Measurements from ENCODE around the gene CHEK2. TPM values are rescaled to one million over a fixed set of nuclear protein-coding genes. Genes with fewer than 3 reads are reported as not detected.
A peak's percentile ranks its signal among the peaks of the same experiment; 100 is the strongest.

CHEK2 gene
- total RNA-seq, result 1 to 10 TPM in 5 of 6 donors, under 1 TPM in 1; 0.83 to 4.6 (median 2.3) TPM
- 1 to 10 TPM; 3.2 to 4.0 TPM for polyA plus RNA-seq

- H3K9me3 ChIP-seq, result no peaks in the 10 kb centered on the region
- peak; percentile 90 to 99 (median 98) for DNase-seq
- H3K4me3 ChIP-seq, result peak within 1 kb of the TSS; percentile 71 to 97 (median 96)
- FAIRE-seq, result peak; percentile 84
- TF ChIP-seq CTCF (IDR thresholded peaks at IDR 0.05), result no peak
- intact Hi-C loops (cut with DNase I), result no loop called here
- H3K36me3 ChIP-seq, result peaks cover 0 to 18% (median 6%) of the 10 kb centered on the region in 3 donors
- peaks cover 0 to 7% (median 4%) of the 10 kb centered on the region in 3 donors for H3K4me1 ChIP-seq
- no peaks in the 10 kb centered on the region for H3K27me3 ChIP-seq
- 0% methylated on average over 54 of the region's 54 CpGs for WGBS, 2 donors
- H3K27ac ChIP-seq, result peak within 1 kb of the TSS; percentile 77 to 98 (median 97)
- ATAC-seq, result peak; percentile 95 to 98 (median 98)
These were observed at the start of gene CHEK2, which contains the start of gene HSCB for GRCh38 chr22:28741785-28742561. TSS of gene CHEK2 (minus strand) at chr22:28741820. CDS start at chr22:28734721, 7,099 bp downstream. TSS of gene HSCB (plus strand) at chr22:28742039. CDS start at chr22:28742096, 57 bp downstream.

GRCh38 chr22:28791124-28791523 is 49.5 kb upstream of the CHEK2 start:
- peaks cover 0 to 35% (median 32%) of the 10 kb centered on the region in 3 donors for H3K36me3 ChIP-seq
- WGBS, 2 donors, result 76 to 78% methylated on average over 5 of the region's 5 CpGs
- intact Hi-C loops (cut with DNase I), result no loop called here
- H3K4me3 ChIP-seq, result no peak overlapping the region
- DNase-seq, result peak in 1 of 6 donors; percentile 48
- TF ChIP-seq CTCF (IDR thresholded peaks at IDR 0.05), result no peak
- no peak for FAIRE-seq
- H3K9me3 ChIP-seq, result no peaks in the 10 kb centered on the region
- no peak for ATAC-seq
- peak overlapping the region in 2 of 4 donors; percentile 48 to 97 for H3K27ac ChIP-seq
- H3K4me1 ChIP-seq, result peaks cover 0 to 18% (median 0%) of the 10 kb centered on the region in 3 donors
- H3K27me3 ChIP-seq, result no peaks in the 10 kb centered on the region

GRCh38 chr22:28788601-28789000 is 47.0 kb upstream of the CHEK2 start:
- H3K36me3 ChIP-seq, result peaks cover 0 to 33% (median 13%) of the 10 kb centered on the region in 3 donors
- ATAC-seq (no peak), FAIRE-seq (no peak), DNase-seq (no peak)
- peaks cover 3 to 8% (median 8%) of the 10 kb centered on the region in 3 donors for H3K4me1 ChIP-seq
- H3K27me3 ChIP-seq, result no peaks in the 10 kb centered on the region
- 64 to 74% methylated on average over 3 of the region's 3 CpGs for WGBS, 2 donors
- no peak for TF ChIP-seq CTCF (IDR thresholded peaks at IDR 0.05)
- no peak overlapping the region for H3K27ac ChIP-seq
- H3K9me3 ChIP-seq, result no peaks in the 10 kb centered on the region
- no peak overlapping the region for H3K4me3 ChIP-seq
- intact Hi-C loops (cut with DNase I), result no loop called here

GRCh38 chr22:28783786-28784671 is 42.4 kb upstream of the CHEK2 start:
- no peak for DNase-seq
- intact Hi-C loops (cut with DNase I), result no loop called here
- H3K9me3 ChIP-seq, result no peaks in the 10 kb centered on the region
- 22 to 33% methylated on average over 4 of the region's 4 CpGs for WGBS, 2 donors
- peaks cover 0 to 50% (median 16%) of the 10 kb centered on the region in 3 donors for H3K36me3 ChIP-seq
- H3K27me3 ChIP-seq, result no peaks in the 10 kb centered on the region
- H3K27ac ChIP-seq, result peak overlapping the region; percentile 2 to 67 (median 44)
- FAIRE-seq, result peak; percentile 57
- no peak overlapping the region for H3K4me3 ChIP-seq
- H3K4me1 ChIP-seq, result peaks cover 11 to 17% (median 13%) of the 10 kb centered on the region in 3 donors
- peak; percentile 55 to 82 (median 72) for ATAC-seq
- no peak for TF ChIP-seq CTCF (IDR thresholded peaks at IDR 0.05)
